Epithelial cell of proximal tubule (primary cell): ENCODE results near the gene RGPD3. TPM values are rescaled to one million over a fixed set of nuclear protein-coding genes. Genes with fewer than 3 reads are reported as not detected.
A peak's percentile ranks its signal among the peaks of the same experiment; 100 is the strongest.
"Not testable (repeated sequence)": the region's sequence is repeated elsewhere in the genome, so short reads cannot be mapped to it uniquely, and the experiment has no call there.

ENCODE experiments used
- DNase-seq: peaks from one replicate; pipeline ENCODE4 v3.0.0-alpha.2; 2011; ENCODE audit warnings: low read depth
- H3K4me3 ChIP-seq: 2 replicates; pipeline ENCODE4 v1.5.1; 2011; ENCODE audit warnings: low read depth, mild to moderate bottlenecking, low read length
- CTCF ChIP-seq: conservative IDR thresholded peaks from 2 replicates; pipeline ENCODE4 v1.5.1; 2012; ENCODE audit warnings: low read depth, mild to moderate bottlenecking, low read length
- total RNA-seq: library from RNA; depleted of rRNA; stranded (reverse); fragments of >200 nt; gene quantifications from 2 replicates; pipeline ENCODE4 v1.2.3, GENCODE V29; 2015

RGPD3 gene
- total RNA-seq, 1 donor from 2014 or later, result 0.46 TPM

GRCh38 chr2:106498549-106498948, 30.3 kb upstream of the RGPD3 start:
- not testable (repeated sequence) for H3K4me3 ChIP-seq, DNase-seq

GRCh38 chr2:106492913-106493312, 24.7 kb upstream of the RGPD3 start:
- not testable (repeated sequence) for H3K4me3 ChIP-seq, DNase-seq

DNA sequence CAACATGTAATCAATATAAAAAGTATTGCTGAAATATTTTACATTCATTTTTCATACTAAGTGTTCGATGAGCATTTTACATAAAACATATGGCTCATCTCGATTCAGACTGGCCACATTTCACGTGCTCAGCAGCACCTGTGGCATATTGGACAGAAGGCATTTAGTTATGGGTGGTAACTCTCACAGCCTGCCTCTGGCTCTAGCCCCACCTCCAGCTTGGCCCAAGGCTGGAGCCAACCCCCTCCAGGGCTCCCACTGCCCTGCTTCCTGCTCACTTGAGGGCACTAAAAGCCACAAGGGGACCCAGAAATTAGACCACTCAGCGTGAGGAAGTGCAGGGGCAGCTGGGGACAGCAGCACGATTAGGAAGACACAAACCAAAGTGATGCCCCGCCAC, 24.2 kb upstream of the RGPD3 start:
- H3K4me3 ChIP-seq, DNase-seq: not testable (repeated sequence)

GRCh38 chr2:106489701-106490100, 21.5 kb upstream of the RGPD3 start:
- not testable (repeated sequence) for H3K4me3 ChIP-seq

GRCh38 chr2:106487386-106488191, 19.4 kb upstream of the RGPD3 start:
- not testable (repeated sequence) for DNase-seq, H3K4me3 ChIP-seq

More at GRCh38 chr2:106489701-106490100, 21.5 kb upstream of the RGPD3 start:
- not testable (repeated sequence) for DNase-seq

GRCh38 chr2:106486551-106487385, 18.6 kb upstream of the RGPD3 start, which contains the start of gene CD8B2:
Gene CD8B2 (plus strand): TSS chr2:106487364. CDS start chr2:106487427, 63 bp downstream.
- not testable (repeated sequence) for H3K4me3 ChIP-seq, DNase-seq

- not testable (repeated sequence) for H3K4me3 ChIP-seq, DNase-seq
Observed at GRCh38 chr2:106479563-106479962, 11.3 kb upstream of the RGPD3 start.

- DNase-seq, H3K4me3 ChIP-seq: not testable (repeated sequence)
Observed at GRCh38 chr2:106477647-106478046, 9.4 kb upstream of the RGPD3 start.

- DNase-seq, H3K4me3 ChIP-seq: not testable (repeated sequence)
- TF ChIP-seq CTCF, result peak; percentile 26
Observed at GRCh38 chr2:106470658-106471057, 2.4 kb upstream of the RGPD3 start.

DNA sequence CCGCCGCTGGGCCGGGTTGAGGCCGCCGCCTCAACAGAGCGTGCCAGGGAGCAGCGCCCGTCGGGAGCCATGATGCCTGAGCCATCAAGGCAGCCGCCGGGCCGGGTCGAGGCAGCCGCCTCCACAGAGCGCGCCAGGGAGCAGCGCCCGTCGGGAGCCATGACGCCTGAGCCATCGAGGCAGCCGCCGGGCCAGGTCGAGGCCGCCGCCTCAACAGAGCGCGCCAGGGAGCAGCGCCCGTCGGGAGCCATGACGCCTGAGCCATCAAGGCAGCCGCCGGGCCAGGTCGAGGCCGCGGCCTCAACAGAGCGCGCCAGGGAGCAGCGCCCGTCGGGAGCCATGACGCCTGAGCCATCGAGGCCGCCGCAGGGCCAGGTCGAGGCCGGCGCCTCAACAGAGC, 697 bp downstream of the RGPD3 start:
- DNase-seq, H3K4me3 ChIP-seq: not testable (repeated sequence)

DNA sequence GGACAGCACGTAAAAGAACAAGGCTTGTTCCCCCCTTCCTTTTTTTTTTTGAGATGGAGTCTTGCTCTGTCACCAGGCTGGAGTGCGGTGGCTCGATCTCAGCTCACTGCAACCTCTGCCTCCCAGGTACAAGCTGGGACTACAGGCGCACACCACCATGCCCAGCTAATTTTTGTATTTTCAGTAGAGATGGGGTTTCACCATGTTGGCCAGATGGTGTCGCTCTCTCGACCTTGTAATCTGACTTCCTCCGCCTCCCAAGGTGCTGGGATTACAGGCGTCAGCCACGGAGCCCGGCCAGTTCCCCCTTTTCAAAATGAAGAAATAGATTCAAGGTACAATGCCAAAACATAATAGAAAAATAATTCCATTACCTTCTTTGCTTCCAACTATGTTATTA, 6.3 kb downstream of the RGPD3 start:
- TF ChIP-seq CTCF, result peak; percentile 18
- H3K4me3 ChIP-seq, DNase-seq: not testable (repeated sequence)

- H3K4me3 ChIP-seq, DNase-seq: not testable (repeated sequence)
Observed at GRCh38 chr2:106390680-106391079, 77.5 kb downstream of the RGPD3 start.

DNA sequence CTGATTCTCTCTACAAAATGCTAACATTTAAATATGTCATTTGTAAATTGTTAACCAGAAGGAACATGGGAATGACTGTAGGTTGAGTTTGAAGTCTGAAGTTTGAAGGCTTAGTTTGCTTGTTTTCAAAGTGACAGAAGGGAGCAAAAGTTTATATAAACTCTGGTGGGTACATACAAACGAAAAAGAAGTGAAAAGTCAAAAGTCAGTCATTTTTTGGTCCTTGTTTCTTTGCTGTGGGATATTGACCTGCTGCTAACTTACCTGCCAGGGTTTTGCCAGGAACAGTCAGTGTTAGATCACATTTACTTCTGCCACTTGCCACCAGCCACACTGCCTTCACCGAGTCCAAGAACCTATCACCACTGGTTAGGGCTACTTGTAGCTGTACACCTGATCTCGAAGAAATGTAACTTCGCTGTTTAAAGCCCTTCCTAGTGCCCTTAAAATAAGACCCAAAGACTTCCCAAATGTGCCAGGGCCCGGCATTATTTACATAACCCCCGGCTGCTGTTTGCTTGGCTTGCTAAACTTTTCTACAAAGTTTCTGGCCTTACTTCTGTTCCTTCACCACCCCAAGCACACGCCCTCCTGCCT, 79.3 kb downstream of the RGPD3 start:
- not testable (repeated sequence) for DNase-seq

GRCh38 chr2:106384548-106384947, 83.7 kb downstream of the RGPD3 start:
- not testable (repeated sequence) for DNase-seq, H3K4me3 ChIP-seq

More for the DNA sequence above, 79.3 kb downstream of the RGPD3 start:
- H3K4me3 ChIP-seq, result not testable (repeated sequence)

GRCh38 chr2:106381867-106382266, 86.3 kb downstream of the RGPD3 start:
- H3K4me3 ChIP-seq, DNase-seq: not testable (repeated sequence)

DNA sequence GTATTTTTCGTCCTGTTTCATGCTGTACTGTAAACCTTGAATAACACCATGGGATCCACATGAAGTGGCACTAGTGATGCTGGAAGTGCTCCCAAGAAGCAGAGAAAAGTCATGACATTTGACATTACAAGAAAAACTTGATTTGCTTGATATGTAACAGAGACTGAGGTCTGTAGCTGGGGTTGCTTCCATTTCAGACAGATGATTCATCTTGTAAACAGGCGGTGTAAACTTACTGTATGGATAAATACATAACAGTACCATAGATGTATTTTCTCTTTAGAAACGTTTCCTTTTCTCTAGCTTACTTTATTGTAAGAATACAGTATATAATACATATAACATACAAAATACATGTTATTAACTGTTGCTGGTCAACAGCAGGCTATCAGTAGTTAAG, 88.6 kb downstream of the RGPD3 start:
- not testable (repeated sequence) for DNase-seq, H3K4me3 ChIP-seq
